SK-N-SH treated with all-trans-retinoic acid at 6 μM for 48 hours (cell line): ENCODE results near the gene MAD2L2.

Experiments
- BACH2 ChIP-seq: fragments of 250-450 bp; sonication (Bioruptor Pico); IDR thresholded peaks from 2 replicates; pipeline ENCODE4 v1.9.0; 2021; ENCODE audit warnings: mild to moderate bottlenecking, borderline replicate concordance
- CREB5 ChIP-seq: fragments of 250-450 bp; sonication (Bioruptor Pico); IDR thresholded peaks from 2 replicates; pipeline ENCODE4 v1.5.1; 2020; ENCODE audit warnings: low read depth, mild to moderate bottlenecking, moderate library complexity
- PATZ1 ChIP-seq: fragments of 250-450 bp; sonication (Bioruptor Pico); IDR thresholded peaks from 2 replicates; pipeline ENCODE4 v1.8.0; 2020; ENCODE audit warnings: mild to moderate bottlenecking, moderate library complexity, borderline replicate concordance
- RARB ChIP-seq: fragments of 250-450 bp; sonication (Bioruptor Pico); IDR thresholded peaks from 2 replicates; pipeline ENCODE4 v1.8.0; 2021; ENCODE audit warnings: mild to moderate bottlenecking, moderate library complexity
- ZFP30 ChIP-seq: fragments of 450-650 bp; formaldehyde crosslinking; IDR thresholded peaks from 2 replicates; pipeline ENCODE4 v1.5.0; 2022; ENCODE audit warnings: mild to moderate bottlenecking, moderate library complexity
- ZNF565 ChIP-seq: fragments of 450-650 bp; formaldehyde crosslinking; conservative IDR thresholded peaks from 2 replicates; pipeline ENCODE4 v1.5.0; 2020; ENCODE audit warnings: low read depth, mild to moderate bottlenecking, moderate library complexity

DNA sequence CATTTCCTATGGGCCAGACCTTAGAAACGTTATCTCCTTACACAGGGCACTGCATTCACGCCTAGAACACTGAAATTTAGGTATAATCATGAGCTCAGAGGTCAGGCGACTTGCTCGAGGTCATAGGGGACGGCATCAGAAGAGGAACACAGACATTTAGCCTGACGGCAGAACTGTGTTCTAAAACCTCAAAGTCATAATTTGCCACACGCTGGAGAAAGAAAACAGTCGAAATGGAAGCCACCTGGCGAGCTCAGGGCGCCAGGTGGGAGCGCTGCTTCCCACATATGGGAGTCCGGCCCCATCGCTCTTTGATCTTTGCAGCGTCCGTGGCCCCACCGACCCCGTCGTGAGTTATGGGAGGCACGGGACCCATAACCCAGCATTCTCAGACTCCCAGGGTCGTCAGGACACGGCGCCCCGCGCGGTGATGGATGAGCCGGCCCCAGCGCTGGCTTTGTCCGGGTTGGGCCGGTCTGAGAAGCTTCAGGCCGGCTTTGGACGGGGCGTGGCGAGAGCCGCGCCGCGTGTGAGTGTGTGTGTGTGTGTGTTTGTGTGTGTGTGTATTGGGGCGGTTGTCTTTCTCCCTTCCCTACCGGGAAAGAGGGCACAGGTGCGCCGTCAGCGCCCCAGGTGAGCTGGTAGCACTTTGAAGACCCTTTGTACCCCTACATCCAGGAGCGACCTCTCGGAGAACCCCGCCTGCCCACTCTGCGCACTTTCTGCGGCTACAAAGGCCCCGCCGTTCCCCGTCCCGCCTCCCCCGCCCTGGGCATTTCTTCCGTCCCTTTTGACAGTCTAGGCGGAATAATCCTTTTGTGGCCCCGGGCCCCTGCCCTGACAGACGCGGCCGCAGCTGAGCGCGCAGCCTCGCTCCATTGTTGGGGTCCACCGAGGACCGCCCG, 9.7 kb upstream of the MAD2L2 start:
- no peak for TF ChIP-seq RARB (CRISPR knock-in tag)
- TF ChIP-seq CREB5 (CRISPR knock-in tag): no peak
- TF ChIP-seq PATZ1 (CRISPR knock-in tag): no peak
- no peak for TF ChIP-seq ZFP30 (CRISPR knock-in tag)
- no peak for TF ChIP-seq BACH2 (CRISPR knock-in tag)
- TF ChIP-seq ZNF565 (CRISPR knock-in tag): no peak
